ENCODE results near the gene RMND5A.

DNA sequence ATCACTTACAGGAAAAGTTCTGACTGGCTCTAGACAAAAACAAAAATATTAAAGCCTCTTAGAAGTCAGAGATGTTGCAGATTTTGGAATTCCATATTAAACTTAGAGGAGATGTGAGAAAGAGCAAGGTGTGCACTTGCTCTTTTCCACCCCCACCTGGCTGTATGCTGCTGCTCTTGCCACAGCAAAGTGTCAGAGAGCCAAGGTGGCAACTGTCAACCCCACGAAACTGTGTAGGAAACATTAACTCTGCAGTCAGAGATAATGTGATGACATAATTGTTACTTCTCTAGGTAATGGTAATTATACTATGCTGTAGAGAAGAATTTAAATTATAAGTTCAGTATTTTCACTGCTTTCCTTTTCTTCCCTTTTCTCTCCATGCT is 45.2 kb downstream of the RMND5A start:
- no peak for TF ChIP-seq CTCF (conservative IDR thresholded peaks at IDR 0.05; ENCODE audit: low read depth, low read length)
- TF ChIP-seq EZH2 (IDR thresholded peaks at IDR 0.05; ENCODE audit: low read length, unreplicated experiment) = no peak
- TF ChIP-seq EZH2phosphoT487 (IDR thresholded peaks at IDR 0.05; ENCODE audit: borderline replicate concordance, low read length) = no peak
